HG03045 (cell line): ENCODE results near the gene KLHL14.

ENCODE experiments used
- ATAC-seq: cut with Tn5 transposase; IDR thresholded peaks from one replicate; pipeline ENCODE4 v1.9.1; 2021; ENCODE audit warnings: mild to moderate bottlenecking, moderate library complexity; ENCODE audit not compliant: unreplicated experiment

KLHL14 gene

GRCh38 chr18:32771169-32771751 is 1.6 kb downstream of the KLHL14 start:
- ATAC-seq = no peak

- ATAC-seq = no peak
Measured at GRCh38 chr18:32770666-32771168, 2.1 kb downstream of the KLHL14 start.

GRCh38 chr18:32770054-32770665 is 2.7 kb downstream of the KLHL14 start:
- ATAC-seq = no peak

- no peak for ATAC-seq
Measured at GRCh38 chr18:32769586-32770053, 3.2 kb downstream of the KLHL14 start.

- no peak for ATAC-seq
Measured at GRCh38 chr18:32769071-32769585, 3.7 kb downstream of the KLHL14 start.

- no peak for ATAC-seq
Measured at GRCh38 chr18:32767400-32767799, 5.4 kb downstream of the KLHL14 start.

GRCh38 chr18:32764611-32765244 is 8.1 kb downstream of the KLHL14 start:
- no peak for ATAC-seq

GRCh38 chr18:32763293-32763692 is 9.5 kb downstream of the KLHL14 start:
- no peak for ATAC-seq

GRCh38 chr18:32761231-32761630 is 11.6 kb downstream of the KLHL14 start:
- no peak for ATAC-seq

- ATAC-seq = peak; percentile 99
Measured at GRCh38 chr18:32760391-32760790, 12.4 kb downstream of the KLHL14 start.

GRCh38 chr18:32759611-32760167 is 13.1 kb downstream of the KLHL14 start:
- ATAC-seq = no peak

- ATAC-seq = no peak
Measured at GRCh38 chr18:32754508-32755263, 18.1 kb downstream of the KLHL14 start.

- ATAC-seq = no peak
Measured at GRCh38 chr18:32753656-32754260, 19.1 kb downstream of the KLHL14 start.

- ATAC-seq = no peak
Measured at GRCh38 chr18:32750328-32750727, 22.5 kb downstream of the KLHL14 start.

- ATAC-seq = no peak
Measured at GRCh38 chr18:32749809-32750208, 23.0 kb downstream of the KLHL14 start.

- no peak for ATAC-seq
Measured at GRCh38 chr18:32742579-32742978, 30.2 kb downstream of the KLHL14 start.

- ATAC-seq = no peak
Measured at GRCh38 chr18:32735781-32736180, 37.0 kb downstream of the KLHL14 start.

GRCh38 chr18:32734442-32734841 is 38.4 kb downstream of the KLHL14 start:
- no peak for ATAC-seq

- ATAC-seq = no peak
Measured at GRCh38 chr18:32732165-32732564, 40.7 kb downstream of the KLHL14 start.

GRCh38 chr18:32730620-32731091 is 42.2 kb downstream of the KLHL14 start:
- ATAC-seq = peak; percentile 82
